GM15510 (cell line): ENCODE measurements around the gene GJA10.

Source experiments
- POLR2A ChIP-seq: IDR thresholded peaks from 3 replicates; pipeline ENCODE4 v1.6.1; 2011; ENCODE audit warnings: borderline replicate concordance; ENCODE audit not compliant: insufficient read length; ENCODE audit errors: extremely low read depth

The GJA10 gene

GRCh38 chr6:89916136-89916920 lies 22.1 kb downstream of the GJA10 start:
- TF ChIP-seq POLR2A: no peak

DNA sequence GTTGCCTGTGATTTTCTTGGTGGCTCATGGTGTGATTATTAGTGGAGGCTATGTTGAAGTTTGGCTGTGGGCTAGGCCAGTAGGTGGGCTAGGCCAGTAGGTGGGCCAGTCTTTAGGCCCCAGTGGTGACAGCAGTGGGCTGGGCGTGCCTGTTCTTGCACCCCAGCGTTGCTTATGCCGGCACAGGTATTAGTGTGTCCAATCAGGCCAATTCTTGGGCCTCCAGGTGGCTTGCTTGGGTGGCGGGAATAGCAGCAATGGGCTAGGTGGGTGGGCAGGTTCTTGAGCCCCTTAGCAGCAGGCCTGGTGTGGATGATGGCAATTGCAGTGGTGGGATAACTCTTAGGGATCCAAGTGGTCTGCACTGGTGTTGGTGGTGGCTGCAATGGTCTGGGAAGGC lies 22.9 kb downstream of the GJA10 start:
- no peak for TF ChIP-seq POLR2A

GRCh38 chr6:89917801-89918366 lies 23.6 kb downstream of the GJA10 start:
- no peak for TF ChIP-seq POLR2A

DNA sequence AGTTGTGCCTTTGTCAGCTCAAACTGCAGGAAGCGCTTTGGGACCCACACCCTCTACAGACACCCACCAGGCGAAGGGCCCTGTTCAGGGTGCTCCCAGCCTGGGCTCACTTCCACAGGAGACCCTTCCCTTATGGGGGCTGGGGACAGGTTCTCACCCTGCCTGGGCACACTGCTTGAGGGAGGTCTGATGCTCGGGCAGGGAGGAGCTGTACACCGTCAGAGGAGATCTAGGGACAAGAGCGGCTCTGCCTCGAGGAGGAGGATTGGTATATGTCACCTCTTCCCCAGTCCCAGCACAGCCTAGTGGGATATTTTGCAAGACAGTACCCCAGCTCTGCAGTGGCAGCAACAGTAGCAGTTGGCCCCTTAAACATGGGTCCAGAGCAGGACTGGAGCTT lies 26.9 kb downstream of the GJA10 start:
- TF ChIP-seq POLR2A: no peak

DNA sequence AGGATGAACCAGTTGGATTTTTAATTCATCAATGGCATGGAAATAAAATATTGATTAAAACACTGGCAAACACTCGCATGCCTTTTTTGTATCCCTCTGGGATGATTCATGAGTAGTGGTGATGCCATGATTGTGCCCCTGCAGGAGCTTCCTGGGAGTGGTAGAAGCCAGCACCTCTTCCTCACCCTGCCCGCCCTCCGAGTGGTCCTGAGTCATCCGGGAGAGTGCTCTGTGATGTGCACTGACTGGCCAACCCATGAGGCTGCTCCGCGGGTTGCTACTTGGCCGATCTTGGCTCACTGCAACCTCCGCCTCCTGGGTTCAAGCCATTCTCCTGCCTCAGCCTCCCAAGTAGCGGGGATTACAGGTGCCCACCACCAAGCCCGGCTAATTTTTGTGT lies 27.4 kb downstream of the GJA10 start:
- TF ChIP-seq POLR2A: no peak

DNA sequence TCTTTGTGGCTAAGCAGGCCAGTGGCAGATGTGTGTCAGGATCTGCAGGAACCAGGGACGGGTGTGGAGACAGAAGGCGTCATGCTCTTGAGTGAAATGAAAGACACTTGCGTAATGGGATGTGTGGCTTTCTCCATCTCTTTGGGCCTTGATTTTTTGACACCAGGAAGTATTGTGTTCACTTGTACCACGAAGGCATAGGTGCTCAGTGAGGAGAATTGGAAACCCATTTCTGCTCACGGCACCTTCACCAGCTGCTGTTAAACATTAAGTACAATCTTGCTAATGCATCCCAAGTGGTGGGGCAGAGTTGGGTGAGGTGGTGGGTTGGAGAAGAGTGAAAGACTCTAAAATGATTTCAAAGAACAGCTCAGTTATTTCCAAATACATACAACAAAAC lies 30.0 kb downstream of the GJA10 start:
- no peak for TF ChIP-seq POLR2A

DNA sequence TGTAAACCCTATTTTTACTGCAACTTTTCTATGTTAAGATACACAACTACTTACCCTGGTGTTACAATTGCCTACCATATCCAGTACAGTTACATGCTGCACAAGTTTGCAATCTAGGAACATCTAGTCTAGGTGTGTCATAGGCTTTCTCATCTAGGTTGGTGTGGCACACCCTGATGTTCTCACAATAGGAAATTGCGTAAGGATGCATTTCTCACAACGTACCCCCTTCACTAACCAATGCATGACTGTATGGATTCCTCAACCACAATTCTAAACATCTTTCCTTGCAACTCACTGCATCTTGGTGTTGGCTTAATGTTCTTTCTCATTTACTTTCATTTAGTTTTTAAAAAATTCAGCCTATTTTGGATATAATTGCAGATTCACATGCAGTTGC lies 31.6 kb downstream of the GJA10 start:
- no peak for TF ChIP-seq POLR2A

GRCh38 chr6:89927264-89927663 lies 33.0 kb downstream of the GJA10 start:
- TF ChIP-seq POLR2A: no peak

- TF ChIP-seq POLR2A: no peak
These were observed 33.7 kb downstream of the GJA10 start for GRCh38 chr6:89927791-89928550.

- no peak for TF ChIP-seq POLR2A
These were observed 34.3 kb downstream of the GJA10 start for GRCh38 chr6:89928604-89929003.

GRCh38 chr6:89930789-89931188 lies 36.5 kb downstream of the GJA10 start:
- TF ChIP-seq POLR2A: no peak

DNA sequence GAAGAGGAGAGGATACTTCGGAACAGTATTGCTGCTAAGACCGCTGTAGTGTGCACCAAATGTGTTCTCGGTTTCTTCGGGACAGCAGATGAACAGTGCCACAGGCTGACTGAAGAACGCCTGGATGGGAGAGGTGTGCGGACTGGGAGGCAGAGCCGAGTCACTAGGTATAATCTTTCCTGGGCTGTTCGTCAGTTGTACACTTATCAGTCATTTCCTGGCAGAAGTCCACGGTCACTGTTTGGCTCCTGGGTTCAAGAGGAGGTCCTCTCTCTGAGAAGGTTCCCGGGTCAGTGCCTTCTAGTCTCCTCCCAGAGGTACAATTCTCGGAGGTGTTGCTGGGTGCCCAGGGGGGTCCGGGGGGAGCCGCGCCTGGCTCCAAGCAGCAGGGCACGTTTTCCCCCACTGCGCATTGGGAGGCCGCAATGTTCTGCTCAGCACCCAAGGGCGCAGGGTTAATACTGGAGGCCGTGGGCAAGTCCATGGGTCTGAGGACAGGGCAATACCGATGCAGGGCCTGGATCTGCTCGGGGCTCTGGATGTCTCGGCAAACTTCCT lies 38.1 kb downstream of the GJA10 start:
- no peak for TF ChIP-seq POLR2A

GRCh38 chr6:89934685-89935366 lies 40.6 kb downstream of the GJA10 start:
- no peak for TF ChIP-seq POLR2A

DNA sequence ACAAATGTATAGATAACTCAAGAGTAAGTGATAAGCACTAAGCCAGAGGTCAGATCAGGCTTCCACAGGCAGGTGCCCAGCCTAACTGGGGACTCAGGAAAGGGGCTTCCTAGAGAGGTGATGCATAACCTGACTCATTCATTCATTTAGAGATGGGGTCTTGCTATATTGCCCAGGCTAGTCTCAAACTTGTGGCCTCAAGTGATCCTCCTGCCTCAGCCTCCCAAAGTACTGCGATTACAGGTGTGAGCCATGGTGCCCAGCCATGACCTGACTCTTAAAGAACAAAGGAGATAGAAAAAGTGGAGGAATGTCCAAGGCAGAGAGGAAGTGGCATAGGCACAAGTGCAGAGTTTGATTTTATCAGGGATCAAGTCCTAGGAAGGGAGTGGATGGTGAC lies 41.9 kb downstream of the GJA10 start:
- TF ChIP-seq POLR2A: no peak

GRCh38 chr6:89938014-89938413 lies 43.7 kb downstream of the GJA10 start:
- TF ChIP-seq POLR2A: no peak
